HEK293 (cell line): Measurements from ENCODE around the gene EYS.

ENCODE experiments used
- CTCF ChIA-PET: fragments of 350-600 bp; formaldehyde crosslinking; extraction: SDS; loops from one replicate; lab custom pipeline; 2021; ENCODE audit warnings: antibody characterized with exemption; lab: Yijun Ruan, JAX
- POLR2A ChIA-PET: fragments of 300-600 bp; formaldehyde crosslinking; extraction: SDS; loops from one replicate; lab custom pipeline; 2020; ENCODE audit warnings: antibody characterized with exemption, inconsistent platforms; lab: Yijun Ruan, JAX
- H3K27ac ChIP-seq: fragments of 200-500 bp; sonication (Bioruptor generic); 2 replicates; pipeline ENCODE4 v1.5.1; 2014; ENCODE audit warnings: low read depth, low read length, control low read depth, inconsistent platforms; ENCODE audit errors: extremely low read depth
- H3K36me3 ChIP-seq, 2 experiments: fragments of 200-500 bp in 1 of 2; sonication (Bioruptor generic) in 1 of 2; 1 replicate in 1 of 2; 2 replicates in 1 of 2; pipeline ENCODE4 v1.5.1; 2014 to 2017; ENCODE audit warnings: inconsistent platforms in 2 of 2, low read length in 2 of 2; ENCODE audit not compliant: control insufficient read depth in 2 of 2, insufficient read depth in 1 of 2
- H3K4me1 ChIP-seq: fragments of 200-500 bp; sonication (Bioruptor generic); 2 replicates; pipeline ENCODE4 v1.5.1; 2014; ENCODE audit warnings: mild to moderate bottlenecking, low read length, inconsistent platforms; ENCODE audit not compliant: control insufficient read depth, insufficient read depth
- H3K4me3 ChIP-seq: 2 replicates; pipeline ENCODE4 v1.5.1; 2011; ENCODE audit warnings: low read depth, mild to moderate bottlenecking, control low read depth, low read length, moderate library complexity
- H3K9me3 ChIP-seq: fragments of 200-500 bp; sonication (Bioruptor generic); 2 replicates; pipeline ENCODE4 v1.5.1; 2014; ENCODE audit warnings: low read depth, low read length, inconsistent platforms; ENCODE audit not compliant: control insufficient read depth, insufficient read depth
- ELK4 ChIP-seq: IDR thresholded peaks from 2 replicates; pipeline ENCODE4 v1.6.1; 2011; ENCODE audit warnings: mild to moderate bottlenecking, low read depth, low read length, borderline replicate concordance
- GFI1B ChIP-seq: fragments of 450-650 bp; formaldehyde crosslinking; IDR thresholded peaks from 2 replicates; pipeline ENCODE4 v1.5.1; 2016; ENCODE audit warnings: missing biosample characterization, missing genetic modification characterization
- GLI2 ChIP-seq: fragments of 450-650 bp; formaldehyde crosslinking; IDR thresholded peaks from 2 replicates; pipeline ENCODE4; 2017; ENCODE audit warnings: missing biosample characterization, missing genetic modification characterization, low read depth, borderline replicate concordance
- GLI4 ChIP-seq: fragments of 450-650 bp; formaldehyde crosslinking; IDR thresholded peaks from 2 replicates; pipeline ENCODE4 v1.5.1; 2016; ENCODE audit warnings: missing biosample characterization, missing genetic modification characterization
- HOXC10 ChIP-seq: sonication (generic); formaldehyde crosslinking; IDR thresholded peaks from 2 replicates; pipeline ENCODE4 v1.8.1; 2023; ENCODE audit warnings: mild to moderate bottlenecking, missing genetic modification reagents
- TRIM28 ChIP-seq: IDR thresholded peaks from 2 replicates; pipeline ENCODE4 v1.6.1; 2011; ENCODE audit warnings: low read length, control low read depth, borderline replicate concordance
- TSHZ1 ChIP-seq: fragments of 450-650 bp; formaldehyde crosslinking; IDR thresholded peaks from 2 replicates; pipeline ENCODE4 v1.5.1; 2016; ENCODE audit warnings: missing biosample characterization, missing genetic modification characterization, borderline replicate concordance
- YY1 ChIP-seq: fragments of 450-650 bp; formaldehyde crosslinking; IDR thresholded peaks from 2 replicates; pipeline ENCODE4 v1.5.1; 2018; ENCODE audit warnings: missing biosample characterization, missing genetic modification characterization
- ZBTB20 ChIP-seq: fragments of 450-650 bp; formaldehyde crosslinking; IDR thresholded peaks from 2 replicates; pipeline ENCODE4 v1.5.1; 2016; ENCODE audit warnings: missing biosample characterization, missing genetic modification characterization
- ZBTB48 ChIP-seq: fragments of 450-650 bp; formaldehyde crosslinking; IDR thresholded peaks from 2 replicates; pipeline ENCODE4 v1.5.1; 2016; ENCODE audit warnings: missing biosample characterization, missing genetic modification characterization
- ZNF18 ChIP-seq: fragments of 450-650 bp; formaldehyde crosslinking; IDR thresholded peaks from 2 replicates; pipeline ENCODE4 v1.5.1; 2016; ENCODE audit warnings: missing biosample characterization, missing genetic modification characterization
- ZNF202 ChIP-seq: fragments of 450-650 bp; formaldehyde crosslinking; IDR thresholded peaks from 2 replicates; pipeline ENCODE4 v1.5.1; 2016; ENCODE audit warnings: missing biosample characterization, missing genetic modification characterization, borderline replicate concordance
- ZNF350 ChIP-seq: fragments of 450-650 bp; formaldehyde crosslinking; IDR thresholded peaks from 2 replicates; pipeline ENCODE4 v1.5.0; 2017; ENCODE audit warnings: missing biosample characterization, mild to moderate bottlenecking, missing genetic modification characterization
- ZNF394 ChIP-seq: fragments of 450-650 bp; formaldehyde crosslinking; IDR thresholded peaks from 2 replicates; pipeline ENCODE4 v1.5.1; 2016; ENCODE audit warnings: missing biosample characterization, missing genetic modification characterization, mild to moderate bottlenecking, moderate library complexity, borderline replicate concordance
- ZNF48 ChIP-seq: fragments of 450-650 bp; formaldehyde crosslinking; IDR thresholded peaks from 2 replicates; pipeline ENCODE4 v1.5.1; 2016; ENCODE audit warnings: missing biosample characterization, missing genetic modification characterization
- ZNF626 ChIP-seq: fragments of 450-650 bp; sonication (Bioruptor Pico); formaldehyde crosslinking; IDR thresholded peaks from 2 replicates; pipeline ENCODE4 v1.5.1; 2018; ENCODE audit warnings: missing biosample characterization, missing genetic modification characterization, inconsistent platforms
- ZNF645 ChIP-seq: fragments of 450-650 bp; formaldehyde crosslinking; IDR thresholded peaks from 2 replicates; pipeline ENCODE4; 2016; ENCODE audit warnings: missing biosample characterization, missing genetic modification characterization
- ZNF776 ChIP-seq: fragments of 450-650 bp; formaldehyde crosslinking; IDR thresholded peaks from 2 replicates; pipeline ENCODE4 v1.5.0; 2017; ENCODE audit warnings: missing biosample characterization, missing genetic modification characterization, borderline replicate concordance
- ZNF777 ChIP-seq: fragments of 450-650 bp; formaldehyde crosslinking; IDR thresholded peaks from 2 replicates; pipeline ENCODE4 v1.5.1; 2017; ENCODE audit warnings: missing biosample characterization, missing genetic modification characterization, borderline replicate concordance
- ZSCAN23 ChIP-seq: fragments of 450-650 bp; formaldehyde crosslinking; IDR thresholded peaks from 2 replicates; pipeline ENCODE4 v1.5.1; 2016; ENCODE audit warnings: missing biosample characterization, missing genetic modification characterization

Gene EYS

GRCh38 chr6:64782877-64783276 lies 924.1 kb downstream of the EYS start:
- Histone ChIP-seq H3K4me1 (no peaks in the 10 kb centered on the region), H3K36me3 (no peaks in the 10 kb centered on the region), H3K4me3 (no peak overlapping the region), H3K9me3 (no peaks in the 10 kb centered on the region), H3K27ac (no peak overlapping the region)
- CTCF ChIA-PET = no interaction called here
- TF ChIP-seq GLI2 (tag by site-specific recombination) = no peak
- TF ChIP-seq ZNF350 (tag by site-specific recombination) = no peak
- TF ChIP-seq ZBTB48 (tag by site-specific recombination) = no peak
- TF ChIP-seq GLI4 = no peak
- no peak for TF ChIP-seq ZNF48 (tag by site-specific recombination)
- no peak for TF ChIP-seq YY1 (tag by site-specific recombination)
- TF ChIP-seq ZBTB20 = no peak
- no peak for TF ChIP-seq ZNF202 (tag by site-specific recombination)
- TF ChIP-seq TSHZ1 (tag by site-specific recombination) = no peak
- TF ChIP-seq ELK4 = no peak
- no peak for TF ChIP-seq ZSCAN23 (tag by site-specific recombination)
- TF ChIP-seq ZNF394 (tag by site-specific recombination) = no peak
- TF ChIP-seq ZNF777 = no peak
- no peak for TF ChIP-seq HOXC10 (CRISPR knock-in tag)
- no peak for TF ChIP-seq TRIM28
- no peak for TF ChIP-seq GFI1B (tag by site-specific recombination)
- TF ChIP-seq ZNF626 (tag by site-specific recombination) = no peak
- no peak for TF ChIP-seq ZNF776
- no peak for TF ChIP-seq ZNF18 (tag by site-specific recombination)
- TF ChIP-seq ZNF645 (tag by site-specific recombination) = no peak
- POLR2A ChIA-PET = no interaction called here
